ENCODE data around the gene ERG.

The ERG gene

GRCh38 chr21:38430401-38430984 lies 67.8 kb downstream of the ERG start:
- DNase-seq = no peak

GRCh38 chr21:38429011-38429410 lies 69.3 kb downstream of the ERG start:
- DNase-seq = no peak

GRCh38 chr21:38428211-38428610 lies 70.1 kb downstream of the ERG start:
- no peak for DNase-seq

GRCh38 chr21:38424305-38425019 lies 73.8 kb downstream of the ERG start:
- DNase-seq = no peak

GRCh38 chr21:38422082-38422481 lies 76.2 kb downstream of the ERG start:
- no peak for DNase-seq

GRCh38 chr21:38420140-38420539 lies 78.1 kb downstream of the ERG start:
- no peak for DNase-seq

- no peak for DNase-seq
These were observed 80.6 kb downstream of the ERG start for GRCh38 chr21:38417726-38418125.

GRCh38 chr21:38416791-38417190 lies 81.5 kb downstream of the ERG start:
- DNase-seq = no peak

GRCh38 chr21:38413958-38414548 lies 84.2 kb downstream of the ERG start:
- no peak for DNase-seq

GRCh38 chr21:38410466-38410865 lies 87.8 kb downstream of the ERG start:
- no peak for DNase-seq

GRCh38 chr21:38409907-38410306 lies 88.4 kb downstream of the ERG start:
- DNase-seq = no peak

- no peak for DNase-seq
These were observed 94.1 kb downstream of the ERG start for GRCh38 chr21:38404177-38404576.

- DNase-seq = no peak
These were observed 95.5 kb downstream of the ERG start for GRCh38 chr21:38402795-38403194.

- DNase-seq = no peak
These were observed 96.0 kb downstream of the ERG start for GRCh38 chr21:38402291-38402690.

GRCh38 chr21:38401191-38401926 lies 96.9 kb downstream of the ERG start:
- DNase-seq = no peak

- DNase-seq = no peak
These were observed 97.9 kb downstream of the ERG start for GRCh38 chr21:38400195-38400919.

- DNase-seq = no peak
These were observed 99.2 kb downstream of the ERG start for GRCh38 chr21:38399103-38399502.

- DNase-seq = no peak
These were observed 102.0 kb downstream of the ERG start for GRCh38 chr21:38396325-38396724.

- DNase-seq = no peak
These were observed 102.7 kb downstream of the ERG start for GRCh38 chr21:38395581-38395980.

- DNase-seq = no peak
These were observed 105.6 kb downstream of the ERG start for GRCh38 chr21:38392661-38393060.

- no peak for DNase-seq
These were observed 108.4 kb downstream of the ERG start for GRCh38 chr21:38389896-38390295.

- no peak for DNase-seq
These were observed 109.0 kb downstream of the ERG start for GRCh38 chr21:38389354-38389676.

- no peak for DNase-seq
These were observed 109.5 kb downstream of the ERG start for GRCh38 chr21:38388647-38389353.
